SK-N-SH (cell line): ENCODE results near the gene FGD3.

Experiments
- CHD2 ChIP-seq: fragments of 150-350 bp; IDR thresholded peaks from 2 replicates; pipeline ENCODE4 v1.6.1; 2018; ENCODE audit warnings: low read length; ENCODE audit not compliant: partially characterized antibody
- EP300 ChIP-seq, 2 experiments: IDR thresholded peaks; 2 replicates each; pipeline versions ENCODE4 v1.4.0 to v1.6.1; 2012; ENCODE audit warnings: borderline replicate concordance in 1 of 2, low read depth in 1 of 2, low read length in 1 of 2
- FOSL2 ChIP-seq: IDR thresholded peaks from 2 replicates; pipeline ENCODE4 v1.4.0; 2012; ENCODE audit warnings: low read depth, mild to moderate bottlenecking, moderate library complexity, borderline replicate concordance
- JUND ChIP-seq: IDR thresholded peaks from 2 replicates; pipeline ENCODE4 v1.4.0; 2012
- MXI1 ChIP-seq: IDR thresholded peaks from 2 replicates; pipeline ENCODE4 v1.6.1; 2012; ENCODE audit warnings: mild to moderate bottlenecking, low read depth, low read length, improper control_type of control experiment
- RAD21 ChIP-seq: IDR thresholded peaks from 2 replicates; pipeline ENCODE4 v1.6.1; 2012; ENCODE audit warnings: mild to moderate bottlenecking, low read length
- SIN3A ChIP-seq: IDR thresholded peaks from 2 replicates; pipeline ENCODE4 v1.6.1; 2012; ENCODE audit warnings: low read depth, mild to moderate bottlenecking, low read length, moderate library complexity, borderline replicate concordance
- SMC3 ChIP-seq: IDR thresholded peaks from 2 replicates; pipeline ENCODE4 v1.6.1; 2012; ENCODE audit warnings: low read depth, low read length, improper control_type of control experiment
- TAF1 ChIP-seq: IDR thresholded peaks from 2 replicates; pipeline ENCODE4 v1.6.1; 2012; ENCODE audit warnings: low read depth, mild to moderate bottlenecking, low read length, moderate library complexity, borderline replicate concordance
- TF ChIP-seq, protein P1 (sequence below): fragments of 200-600 bp; sonication (generic); IDR thresholded peaks from 2 replicates; pipeline ENCODE4 v1.6.1; 2017; ENCODE audit warnings: antibody characterized with exemption, mild to moderate bottlenecking, moderate library complexity

DNA sequence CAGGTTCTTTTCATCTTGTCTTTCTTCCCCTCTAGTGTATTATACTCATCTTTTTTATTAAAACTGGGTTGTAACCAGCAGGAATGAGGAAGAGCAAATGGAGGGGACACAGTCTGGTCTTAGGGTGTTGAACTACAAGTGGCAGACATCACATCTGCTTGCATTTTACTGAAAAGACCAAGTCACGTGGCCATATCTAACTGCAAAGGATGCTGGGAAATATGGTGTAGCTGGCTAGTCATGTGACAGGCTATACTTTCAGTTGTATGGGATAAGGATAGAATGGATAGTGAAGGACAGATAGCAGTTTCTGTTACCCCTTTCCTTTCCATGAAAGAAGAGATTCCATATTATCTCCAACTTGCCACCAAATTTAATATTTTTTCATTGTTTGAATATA is 13.0 kb upstream of the FGD3 start:
- TF ChIP-seq EP300 (IDR thresholded peaks at IDR 0.05; ENCODE audit: borderline replicate concordance in 1 of 2, low read depth in 1 of 2, low read length in 1 of 2), result no peak
- TF ChIP-seq SIN3A, result no peak
- no peak for TF ChIP-seq RAD21
- TF ChIP-seq, protein P1, sequence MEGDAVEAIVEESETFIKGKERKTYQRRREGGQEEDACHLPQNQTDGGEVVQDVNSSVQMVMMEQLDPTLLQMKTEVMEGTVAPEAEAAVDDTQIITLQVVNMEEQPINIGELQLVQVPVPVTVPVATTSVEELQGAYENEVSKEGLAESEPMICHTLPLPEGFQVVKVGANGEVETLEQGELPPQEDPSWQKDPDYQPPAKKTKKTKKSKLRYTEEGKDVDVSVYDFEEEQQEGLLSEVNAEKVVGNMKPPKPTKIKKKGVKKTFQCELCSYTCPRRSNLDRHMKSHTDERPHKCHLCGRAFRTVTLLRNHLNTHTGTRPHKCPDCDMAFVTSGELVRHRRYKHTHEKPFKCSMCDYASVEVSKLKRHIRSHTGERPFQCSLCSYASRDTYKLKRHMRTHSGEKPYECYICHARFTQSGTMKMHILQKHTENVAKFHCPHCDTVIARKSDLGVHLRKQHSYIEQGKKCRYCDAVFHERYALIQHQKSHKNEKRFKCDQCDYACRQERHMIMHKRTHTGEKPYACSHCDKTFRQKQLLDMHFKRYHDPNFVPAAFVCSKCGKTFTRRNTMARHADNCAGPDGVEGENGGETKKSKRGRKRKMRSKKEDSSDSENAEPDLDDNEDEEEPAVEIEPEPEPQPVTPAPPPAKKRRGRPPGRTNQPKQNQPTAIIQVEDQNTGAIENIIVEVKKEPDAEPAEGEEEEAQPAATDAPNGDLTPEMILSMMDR, result no peak
- TF ChIP-seq JUND, result no peak
- TF ChIP-seq MXI1, result no peak
- TF ChIP-seq CHD2, result no peak
- no peak for TF ChIP-seq FOSL2
- TF ChIP-seq TAF1, result no peak
- no peak for TF ChIP-seq SMC3
